ENCODE data around the gene RBPJ. TPM values are rescaled to one million over a fixed set of nuclear protein-coding genes. Genes with fewer than 3 reads are reported as not detected.

Gene RBPJ
- total RNA-seq, 2 donors from 2014 or later = 71.1 to 78.0 TPM

DNA sequence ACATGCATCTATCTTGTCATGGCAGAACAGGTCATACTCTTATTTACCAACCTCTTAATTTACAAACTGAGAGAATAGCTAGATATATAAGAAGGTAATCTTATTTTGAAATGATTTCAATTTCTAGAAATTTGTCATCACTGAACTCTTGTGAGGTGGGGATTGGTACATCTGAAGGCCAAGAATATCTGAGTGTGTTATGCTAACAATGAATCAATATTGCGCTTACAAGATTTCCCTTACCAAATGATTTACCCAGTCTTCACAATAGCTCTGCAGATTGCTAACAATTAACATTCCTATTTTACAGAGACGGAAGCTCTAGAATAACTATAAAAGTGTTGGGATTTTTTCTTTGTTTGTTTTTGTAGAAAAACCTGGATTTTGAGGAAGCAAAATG lies 48.3 kb downstream of the RBPJ start:
- H3K27me3 Mint-ChIP-seq (ENCODE audit: insufficient read depth) = no peaks in the 10 kb centered on the region
- peaks cover 2% of the 10 kb centered on the region for H3K36me3 Mint-ChIP-seq (ENCODE audit: low read depth)
- WGBS, 2 experiments (ENCODE audit: insufficient coverage in 1 of 2, insufficient read length in 1 of 2) = 91% methylated on average over 2 of the region's 2 CpGs; no CpG with 5 or more reads in 1 of the 2 experiments
- peaks cover 37% of the 10 kb centered on the region for H3K4me1 Mint-ChIP-seq
- TF ChIP-seq, protein P1, sequence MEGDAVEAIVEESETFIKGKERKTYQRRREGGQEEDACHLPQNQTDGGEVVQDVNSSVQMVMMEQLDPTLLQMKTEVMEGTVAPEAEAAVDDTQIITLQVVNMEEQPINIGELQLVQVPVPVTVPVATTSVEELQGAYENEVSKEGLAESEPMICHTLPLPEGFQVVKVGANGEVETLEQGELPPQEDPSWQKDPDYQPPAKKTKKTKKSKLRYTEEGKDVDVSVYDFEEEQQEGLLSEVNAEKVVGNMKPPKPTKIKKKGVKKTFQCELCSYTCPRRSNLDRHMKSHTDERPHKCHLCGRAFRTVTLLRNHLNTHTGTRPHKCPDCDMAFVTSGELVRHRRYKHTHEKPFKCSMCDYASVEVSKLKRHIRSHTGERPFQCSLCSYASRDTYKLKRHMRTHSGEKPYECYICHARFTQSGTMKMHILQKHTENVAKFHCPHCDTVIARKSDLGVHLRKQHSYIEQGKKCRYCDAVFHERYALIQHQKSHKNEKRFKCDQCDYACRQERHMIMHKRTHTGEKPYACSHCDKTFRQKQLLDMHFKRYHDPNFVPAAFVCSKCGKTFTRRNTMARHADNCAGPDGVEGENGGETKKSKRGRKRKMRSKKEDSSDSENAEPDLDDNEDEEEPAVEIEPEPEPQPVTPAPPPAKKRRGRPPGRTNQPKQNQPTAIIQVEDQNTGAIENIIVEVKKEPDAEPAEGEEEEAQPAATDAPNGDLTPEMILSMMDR (conservative IDR thresholded peaks at IDR 0.05) = no peak
- H3K27me3 ChIP-seq (ENCODE audit: control insufficient read depth, insufficient read depth, low read length, poor library complexity, severe bottlenecking) = no peaks in the 10 kb centered on the region
- H3K9ac ChIP-seq (ENCODE audit: extremely low read depth, low read length, poor library complexity, severe bottlenecking) = no peak overlapping the region
- no peak overlapping the region for H3K27ac ChIP-seq (ENCODE audit: low read depth, low read length)
- H3K9me3 Mint-ChIP-seq = no peaks in the 10 kb centered on the region
- H3K4me3 ChIP-seq (ENCODE audit: low read length) = no peak overlapping the region
- DNase-seq = no peak
- no peak overlapping the region for H3K27ac Mint-ChIP-seq
- no peaks in the 10 kb centered on the region for H3K36me3 ChIP-seq (ENCODE audit: control insufficient read depth, insufficient read depth, low read length)
- H3K4me1 ChIP-seq (ENCODE audit: control insufficient read depth, insufficient read depth, low read length) = peaks cover 19% of the 10 kb centered on the region
- no peak overlapping the region for H3K4me3 Mint-ChIP-seq
- H3K9me3 ChIP-seq (ENCODE audit: control insufficient read depth, low read length) = no peaks in the 10 kb centered on the region

DNA sequence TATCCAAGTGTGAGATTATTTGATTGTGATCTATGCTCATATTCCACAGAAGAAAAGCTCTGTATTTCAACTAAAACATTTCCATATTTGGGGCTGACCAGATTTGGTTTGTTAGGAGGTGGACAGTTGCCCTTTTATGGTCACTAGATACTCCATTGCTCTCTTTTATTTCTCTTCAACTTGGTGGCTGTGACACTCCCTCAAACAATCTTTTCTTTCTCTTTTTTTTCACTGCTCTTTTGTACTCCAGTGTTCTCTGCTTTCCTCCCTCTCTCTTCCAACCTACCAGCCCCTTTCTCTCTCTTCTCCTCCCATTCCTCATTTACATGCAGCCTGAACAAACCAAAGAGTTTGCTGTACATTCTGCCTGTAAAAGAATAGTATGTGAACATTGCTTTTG lies 48.8 kb downstream of the RBPJ start:
- DNase-seq = no peak
- Histone ChIP-seq H3K4me3 (ENCODE audit: low read length) (no peak overlapping the region), H3K27me3 (ENCODE audit: control insufficient read depth, insufficient read depth, low read length, poor library complexity, severe bottlenecking) (no peaks in the 10 kb centered on the region), H3K9ac (ENCODE audit: extremely low read depth, low read length, poor library complexity, severe bottlenecking) (no peak overlapping the region), H3K4me1 (ENCODE audit: control insufficient read depth, insufficient read depth, low read length) (peaks cover 19% of the 10 kb centered on the region), H3K9me3 (ENCODE audit: control insufficient read depth, low read length) (no peaks in the 10 kb centered on the region), H3K36me3 (ENCODE audit: control insufficient read depth, insufficient read depth, low read length) (no peaks in the 10 kb centered on the region), H3K27ac (ENCODE audit: low read depth, low read length) (no peak overlapping the region)
- Mint-ChIP-seq H3K27ac (peak overlapping the region; percentile 26), H3K36me3 (ENCODE audit: low read depth) (peaks cover 2% of the 10 kb centered on the region), H3K27me3 (ENCODE audit: insufficient read depth) (no peaks in the 10 kb centered on the region), H3K9me3 (no peaks in the 10 kb centered on the region), H3K4me1 (peaks cover 37% of the 10 kb centered on the region), H3K4me3 (no peak overlapping the region)
- TF ChIP-seq, protein P1 (conservative IDR thresholded peaks at IDR 0.05) = no peak

GRCh38 chr4:26372076-26372475 lies 51.3 kb downstream of the RBPJ start:
- H3K4me3 Mint-ChIP-seq = no peak overlapping the region
- peaks cover 2% of the 10 kb centered on the region for H3K36me3 Mint-ChIP-seq (ENCODE audit: low read depth)
- no peaks in the 10 kb centered on the region for H3K9me3 ChIP-seq (ENCODE audit: control insufficient read depth, low read length)
- peaks cover 36% of the 10 kb centered on the region for H3K4me1 Mint-ChIP-seq
- WGBS, 2 experiments (ENCODE audit: insufficient coverage in 1 of 2, insufficient read length in 1 of 2) = 90 to 93% methylated on average over 3 of the region's 3 CpGs
- peaks cover 19% of the 10 kb centered on the region for H3K4me1 ChIP-seq (ENCODE audit: control insufficient read depth, insufficient read depth, low read length)
- no peaks in the 10 kb centered on the region for H3K27me3 ChIP-seq (ENCODE audit: control insufficient read depth, insufficient read depth, low read length, poor library complexity, severe bottlenecking)
- H3K9me3 Mint-ChIP-seq = no peaks in the 10 kb centered on the region
- no peak overlapping the region for H3K4me3 ChIP-seq (ENCODE audit: low read length)
- H3K27ac Mint-ChIP-seq = no peak overlapping the region
- no peaks in the 10 kb centered on the region for H3K27me3 Mint-ChIP-seq (ENCODE audit: insufficient read depth)
- no peaks in the 10 kb centered on the region for H3K36me3 ChIP-seq (ENCODE audit: control insufficient read depth, insufficient read depth, low read length)
- no peak overlapping the region for H3K27ac ChIP-seq (ENCODE audit: low read depth, low read length)
- DNase-seq = no peak
- no peak overlapping the region for H3K9ac ChIP-seq (ENCODE audit: extremely low read depth, low read length, poor library complexity, severe bottlenecking)
- TF ChIP-seq, protein P1 (conservative IDR thresholded peaks at IDR 0.05) = no peak

All from endodermal cell (in vitro differentiated cells).